Testis (tissue), 3 donors: ENCODE results near the gene SARDH. TPM values are rescaled to one million over a fixed set of nuclear protein-coding genes. Genes with fewer than 3 reads are reported as not detected.

ENCODE experiments used
- DNase-seq: peaks from one replicate; pipeline ENCODE4 v3.0.0-alpha.2; 2019
- H3K27ac ChIP-seq, 2 donors: fragments of 200-600 bp; sonication (generic); one replicate each; pipeline ENCODE4 v1.5.1; 2019
- H3K27me3 ChIP-seq: fragments of 200-600 bp; sonication (generic); one replicate; pipeline ENCODE4 v1.5.1; 2019
- H3K36me3 ChIP-seq: fragments of 200-600 bp; sonication (generic); one replicate; pipeline ENCODE4 v1.5.1; 2017; ENCODE audit warnings: low read depth; ENCODE audit errors: missing control alignments
- H3K4me1 ChIP-seq: fragments of 200-600 bp; sonication (generic); one replicate; pipeline ENCODE4 v1.5.1; 2019
- H3K4me3 ChIP-seq, 2 donors: fragments of 200-600 bp; sonication (generic); one replicate each; pipeline ENCODE4 v1.5.1; 2017 to 2019
- H3K9me3 ChIP-seq: fragments of 200-600 bp; sonication (generic); one replicate; pipeline ENCODE4 v1.5.1; 2017
- POLR2A ChIP-seq: fragments of 450-650 bp; IDR thresholded peaks from one replicate; pipeline ENCODE4 v1.6.1; 2017; ENCODE audit warnings: antibody characterized with exemption, mild to moderate bottlenecking, moderate library complexity
- WGBS, 2 donors: methylation state at CpG; one replicate each; pipeline ENCODE4 v1.1.5; 2018; 5-methylcytosine and 5-hydroxymethylcytosine counted together
- intact Hi-C: fragments of 100-400 bp; cut with DNase I; formaldehyde crosslinking; loops from one replicate; pipeline ENCODE4 v1.15.1; 2023; ENCODE audit warnings: low total_unique reads
- polyA plus RNA-seq: library from polyadenylated mRNA; stranded (reverse); fragments of 350-450 nt; fragmentation: Illumina TruSeq; extraction: RNeasy Lipid Tissue Mini Kit (QIAGEN cat#74804); gene quantifications from one replicate; pipeline ENCODE4 v1.2.3, GENCODE V29; 2014; ENCODE audit warnings: low read depth, low replicate concordance; ENCODE audit not compliant: insufficient read depth
- total RNA-seq, 2 donors: library from RNA; depleted of rRNA; stranded (reverse); fragments of >200 nt; gene quantifications; one replicate each; pipeline ENCODE4 v1.2.3, GENCODE V29; 2016
- TF ChIP-seq, protein P1 (sequence below), 3 experiments: fragments of 450-650 bp in 2 of 3; fragments of 200-600 bp in 1 of 3; sonication (generic) in 1 of 3; IDR thresholded peaks; one replicate each; pipeline ENCODE4 v1.5.1; 2016 to 2019; ENCODE audit warnings: antibody characterized with exemption in 3 of 3, mild to moderate bottlenecking in 2 of 3, moderate library complexity in 1 of 3

SARDH gene
- total and polyA plus RNA-seq, 3 donors from 2014 or later, result 2.6 to 7.2 (median 5.1) TPM

DNA sequence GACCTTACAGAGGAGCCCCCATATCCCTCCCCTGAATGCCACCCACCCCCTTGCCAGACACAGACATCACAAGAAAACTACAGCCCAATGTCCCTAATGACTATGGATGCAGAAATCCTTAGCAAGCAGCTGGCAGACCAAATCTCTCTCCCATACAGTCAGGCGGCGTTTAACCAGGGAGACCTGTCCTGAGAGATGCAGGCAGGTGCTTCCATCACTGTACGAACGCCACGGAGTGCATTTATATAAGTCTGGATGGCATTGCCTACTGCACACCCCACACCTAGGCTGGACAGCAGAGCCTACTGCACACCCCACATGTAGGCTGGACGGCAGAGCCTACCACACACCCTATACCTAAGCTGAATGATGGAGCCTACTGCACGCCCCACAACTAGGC is 34.4 kb upstream of the SARDH start:
- no peaks in the 10 kb centered on the region for H3K4me1 ChIP-seq
- intact Hi-C loops, result no loop called here
- H3K36me3 ChIP-seq, result no peaks in the 10 kb centered on the region
- DNase-seq, result no peak
- no peak overlapping the region for H3K27ac ChIP-seq
- H3K27me3 ChIP-seq, result no peaks in the 10 kb centered on the region
- TF ChIP-seq, protein P1, sequence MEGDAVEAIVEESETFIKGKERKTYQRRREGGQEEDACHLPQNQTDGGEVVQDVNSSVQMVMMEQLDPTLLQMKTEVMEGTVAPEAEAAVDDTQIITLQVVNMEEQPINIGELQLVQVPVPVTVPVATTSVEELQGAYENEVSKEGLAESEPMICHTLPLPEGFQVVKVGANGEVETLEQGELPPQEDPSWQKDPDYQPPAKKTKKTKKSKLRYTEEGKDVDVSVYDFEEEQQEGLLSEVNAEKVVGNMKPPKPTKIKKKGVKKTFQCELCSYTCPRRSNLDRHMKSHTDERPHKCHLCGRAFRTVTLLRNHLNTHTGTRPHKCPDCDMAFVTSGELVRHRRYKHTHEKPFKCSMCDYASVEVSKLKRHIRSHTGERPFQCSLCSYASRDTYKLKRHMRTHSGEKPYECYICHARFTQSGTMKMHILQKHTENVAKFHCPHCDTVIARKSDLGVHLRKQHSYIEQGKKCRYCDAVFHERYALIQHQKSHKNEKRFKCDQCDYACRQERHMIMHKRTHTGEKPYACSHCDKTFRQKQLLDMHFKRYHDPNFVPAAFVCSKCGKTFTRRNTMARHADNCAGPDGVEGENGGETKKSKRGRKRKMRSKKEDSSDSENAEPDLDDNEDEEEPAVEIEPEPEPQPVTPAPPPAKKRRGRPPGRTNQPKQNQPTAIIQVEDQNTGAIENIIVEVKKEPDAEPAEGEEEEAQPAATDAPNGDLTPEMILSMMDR (IDR thresholded peaks at IDR 0.05), result no peak
- TF ChIP-seq POLR2A, result no peak
- no peaks in the 10 kb centered on the region for H3K9me3 ChIP-seq
- no peak overlapping the region for H3K4me3 ChIP-seq
- WGBS, 2 donors, result 88% methylated on average over 7 of the region's 7 CpGs; no CpG with 5 or more reads in 1 of the 2 donors

DNA sequence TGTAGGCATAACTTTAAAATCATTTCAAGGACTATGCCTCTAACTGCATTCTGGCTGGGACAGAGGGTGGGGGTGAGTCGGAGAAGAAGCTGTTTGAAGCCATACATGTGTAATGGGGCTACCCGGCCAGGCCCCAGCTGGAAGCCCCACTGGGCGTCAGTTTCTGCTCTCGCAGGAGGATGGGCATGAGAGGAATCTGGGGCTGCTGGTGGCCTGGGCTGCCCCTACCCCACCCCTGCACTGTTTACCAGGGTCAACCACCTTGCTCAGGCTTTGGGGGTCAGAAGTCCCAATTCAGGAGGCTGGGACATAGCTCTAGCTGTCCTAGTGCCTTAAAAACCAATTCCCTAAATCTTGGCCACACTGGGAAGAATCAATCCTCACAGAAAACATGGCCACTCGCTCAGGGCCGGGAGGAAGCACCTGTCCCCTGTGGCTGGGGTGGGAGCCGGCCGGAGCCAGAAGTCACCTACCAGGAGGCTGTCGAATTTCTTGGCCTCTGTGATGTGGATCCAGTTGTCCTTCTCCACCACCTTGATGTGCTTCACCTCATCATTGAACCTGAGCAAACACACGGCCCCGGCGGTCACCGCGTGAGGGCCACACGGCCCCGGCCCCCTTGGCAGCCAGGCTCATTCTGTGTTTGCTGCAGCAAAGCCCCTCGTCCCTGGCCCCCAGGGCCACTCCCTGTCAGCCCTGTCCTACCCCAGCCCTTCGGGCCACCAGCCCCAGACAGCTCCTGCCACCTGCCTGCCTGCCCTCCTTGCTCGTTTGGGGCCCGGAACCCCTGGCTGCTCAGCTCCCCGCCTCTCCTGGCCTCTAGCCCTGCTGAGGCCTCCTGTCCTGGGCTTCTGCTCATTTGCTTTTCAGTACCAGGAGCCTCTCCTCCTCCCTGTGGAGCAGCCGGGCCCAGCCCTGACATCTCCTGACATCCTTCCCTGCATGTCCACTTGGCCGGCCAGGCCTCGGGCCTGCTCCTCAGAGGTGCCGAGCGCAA is 33.6 kb upstream of the SARDH start:
- H3K4me3 ChIP-seq, result no peak overlapping the region
- H3K27me3 ChIP-seq, result no peaks in the 10 kb centered on the region
- H3K9me3 ChIP-seq, result no peaks in the 10 kb centered on the region
- H3K4me1 ChIP-seq, result no peaks in the 10 kb centered on the region
- intact Hi-C loops, result no loop called here
- DNase-seq, result peak; percentile 13
- no peak for TF ChIP-seq POLR2A
- TF ChIP-seq, protein P1 (IDR thresholded peaks at IDR 0.05), result no peak
- H3K27ac ChIP-seq, result no peak overlapping the region
- 78 to 95% methylated on average over 20 to 26 of the region's 26 CpGs for WGBS, 2 donors
- H3K36me3 ChIP-seq, result no peaks in the 10 kb centered on the region

DNA sequence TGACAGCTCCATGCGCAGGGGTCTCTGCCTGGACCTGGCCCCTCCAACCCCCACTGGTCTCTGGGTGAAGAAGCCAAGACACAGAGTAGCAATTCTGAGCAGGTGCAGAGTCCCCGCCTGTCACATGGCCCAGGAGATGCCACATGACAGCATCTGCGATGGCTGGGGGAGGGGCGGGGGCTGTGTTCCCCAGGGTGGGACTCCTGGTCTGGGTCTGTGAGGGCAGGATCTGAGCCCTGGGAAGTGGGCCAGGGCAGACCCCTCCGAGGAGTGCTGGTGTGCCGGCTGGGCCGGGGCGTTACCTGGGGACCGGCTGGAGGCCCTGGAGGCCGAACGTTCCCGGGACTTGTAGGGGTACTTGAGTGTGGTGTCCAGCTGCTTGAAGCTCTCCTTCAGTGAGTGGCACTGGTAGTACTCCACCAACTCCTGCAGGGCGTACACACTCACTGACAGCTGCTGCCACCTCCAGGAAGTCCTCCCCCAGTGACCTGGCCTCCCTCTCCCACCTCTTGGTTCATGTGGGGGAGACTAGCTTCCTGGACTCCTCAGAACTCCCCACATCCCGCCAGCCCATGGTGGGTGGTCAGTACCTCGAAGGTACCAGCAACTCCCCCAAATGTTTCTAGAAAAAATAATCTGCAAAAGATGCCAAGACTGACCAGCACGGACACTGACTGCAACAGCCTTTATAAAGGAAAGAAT is 32.1 kb upstream of the SARDH start:
- H3K27ac ChIP-seq, result peak overlapping the region in 1 of 2 donors; percentile 50
- intact Hi-C loops, result no loop called here
- no peaks in the 10 kb centered on the region for H3K9me3 ChIP-seq
- H3K36me3 ChIP-seq, result no peaks in the 10 kb centered on the region
- 72 to 77% methylated on average over 14 to 16 of the region's 16 CpGs for WGBS, 2 donors
- no peak overlapping the region for H3K4me3 ChIP-seq
- no peaks in the 10 kb centered on the region for H3K4me1 ChIP-seq
- no peak for TF ChIP-seq POLR2A
- TF ChIP-seq, protein P1 (IDR thresholded peaks at IDR 0.05), result no peak
- no peaks in the 10 kb centered on the region for H3K27me3 ChIP-seq
- DNase-seq, result peak; percentile 12

DNA sequence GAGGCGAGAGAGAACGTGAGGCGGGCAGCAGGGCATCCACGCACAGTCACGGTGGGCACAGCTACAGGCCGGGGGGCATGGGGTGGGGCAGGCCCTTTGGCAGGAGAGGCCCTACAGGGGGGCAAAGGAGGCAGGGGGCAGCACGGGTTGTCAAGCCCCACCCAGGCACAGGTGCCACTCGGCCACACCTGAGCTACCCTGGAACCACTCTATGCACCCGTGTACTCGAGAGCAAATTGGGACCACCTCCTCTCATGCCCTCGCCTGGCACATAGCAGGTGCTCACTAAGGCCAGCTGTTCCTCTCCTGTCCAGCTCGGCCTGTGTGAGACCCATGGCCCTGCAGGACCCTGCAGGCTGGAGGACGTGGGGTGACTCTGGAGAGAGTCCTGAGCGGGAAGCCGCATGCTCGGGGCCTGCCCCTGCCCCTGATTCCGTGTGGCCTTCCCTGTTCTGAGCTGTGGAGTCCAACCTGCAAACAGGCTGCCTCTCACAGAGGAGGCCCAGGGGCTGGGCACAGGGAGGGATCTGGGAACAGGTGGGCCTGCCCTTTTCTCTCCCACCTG is 31.4 kb upstream of the SARDH start:
- H3K27me3 ChIP-seq, result no peaks in the 10 kb centered on the region
- intact Hi-C loops, result no loop called here
- H3K36me3 ChIP-seq, result no peaks in the 10 kb centered on the region
- TF ChIP-seq, protein P1 (IDR thresholded peaks at IDR 0.05), result no peak
- TF ChIP-seq POLR2A, result no peak
- DNase-seq, result peak; percentile 11
- no peak overlapping the region for H3K27ac ChIP-seq
- WGBS, 2 donors, result 91 to 93% methylated on average over 11 to 17 of the region's 17 CpGs
- no peaks in the 10 kb centered on the region for H3K9me3 ChIP-seq
- no peak overlapping the region for H3K4me3 ChIP-seq
- no peaks in the 10 kb centered on the region for H3K4me1 ChIP-seq
